HG03378 (cell line): ENCODE results near the gene PLA2G2C.
A peak's percentile ranks its signal among the peaks of the same experiment; 100 is the strongest.
"Not testable (repeated sequence)": the region's sequence is repeated elsewhere in the genome, so short reads cannot be mapped to it uniquely, and the experiment has no call there.

Source experiments
- ATAC-seq: cut with Tn5 transposase; IDR thresholded peaks from one replicate; pipeline ENCODE4 v1.9.1; 2021; ENCODE audit warnings: mild to moderate bottlenecking, moderate library complexity; ENCODE audit not compliant: unreplicated experiment

The PLA2G2C gene

DNA sequence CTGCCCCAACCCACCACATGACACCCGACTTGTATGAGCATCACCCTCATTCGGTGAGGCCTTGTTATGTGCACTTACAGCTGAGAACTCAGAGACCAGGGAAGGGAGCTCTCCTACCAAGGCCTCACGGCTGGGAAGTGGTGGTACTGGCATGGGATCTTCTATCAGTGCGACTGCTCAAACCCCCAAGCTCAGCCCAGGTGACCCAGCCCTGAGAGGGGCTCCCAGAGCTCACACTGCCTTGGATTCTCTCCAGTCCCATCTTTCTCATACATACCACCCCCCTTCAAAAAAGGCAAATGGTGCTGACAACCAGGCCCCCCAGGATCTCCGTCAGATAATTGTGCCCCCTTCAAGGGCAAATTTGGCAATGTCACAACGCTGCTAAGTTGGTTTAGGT, 48.0 kb downstream of the PLA2G2C start:
- no peak for ATAC-seq

DNA sequence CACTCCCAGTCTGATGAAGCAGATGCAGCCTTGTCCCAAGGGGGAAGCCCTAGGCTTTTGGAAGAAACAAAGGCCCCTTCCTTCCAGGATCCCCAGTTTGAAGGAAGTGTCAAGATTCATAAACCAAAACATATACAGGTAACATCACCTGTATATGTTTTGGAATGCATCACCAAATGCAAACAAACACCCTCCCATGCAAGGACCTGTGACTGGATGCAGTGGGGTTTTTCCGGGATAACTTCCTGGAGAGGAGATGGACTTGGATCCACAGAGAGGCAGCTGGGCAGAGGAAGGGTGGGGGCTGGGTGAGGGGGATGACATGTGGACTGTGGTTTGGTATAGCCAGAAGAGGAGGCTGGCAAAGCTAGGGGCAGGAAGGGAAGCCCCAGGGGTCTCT, 48.7 kb downstream of the PLA2G2C start:
- ATAC-seq: no peak

DNA sequence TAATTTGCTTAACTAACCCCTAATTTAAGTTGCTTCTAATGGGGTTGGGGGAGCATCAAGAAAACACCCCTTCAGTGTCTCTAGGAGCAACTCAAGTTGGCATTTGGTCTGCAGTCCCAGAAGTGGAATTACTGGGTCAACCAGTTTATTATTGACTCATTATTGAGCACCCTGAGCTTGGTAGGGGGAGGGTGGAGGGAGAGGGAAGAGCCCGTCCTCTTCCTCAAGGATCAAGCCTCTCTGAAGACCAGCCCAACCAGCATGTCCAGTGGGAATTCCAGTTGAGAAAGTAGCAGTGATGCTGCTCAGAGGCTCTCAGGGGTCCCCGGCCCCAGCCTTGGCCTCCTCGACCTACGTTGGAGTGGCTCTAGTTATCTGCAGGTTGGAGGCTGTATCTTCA, 49.3 kb downstream of the PLA2G2C start:
- no peak for ATAC-seq

DNA sequence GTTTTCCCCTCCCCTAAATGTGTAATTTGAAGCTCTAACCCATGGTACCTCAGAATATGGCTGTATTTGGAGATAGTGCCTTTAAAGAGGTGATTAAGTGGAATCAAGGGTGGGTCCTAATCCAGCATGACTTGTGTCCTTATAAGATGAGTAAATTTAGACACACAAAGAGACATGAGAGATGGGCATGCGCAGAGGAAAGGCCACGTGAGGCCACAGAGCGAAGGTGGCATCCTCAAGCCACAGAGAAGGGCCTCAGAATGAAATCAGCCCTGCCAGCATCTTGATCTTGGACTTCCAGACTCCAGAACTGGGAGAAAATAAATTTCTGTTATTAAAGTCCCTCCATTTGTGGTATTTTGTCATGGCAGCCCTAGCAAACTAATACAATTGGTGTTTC, 50.1 kb downstream of the PLA2G2C start:
- no peak for ATAC-seq

DNA sequence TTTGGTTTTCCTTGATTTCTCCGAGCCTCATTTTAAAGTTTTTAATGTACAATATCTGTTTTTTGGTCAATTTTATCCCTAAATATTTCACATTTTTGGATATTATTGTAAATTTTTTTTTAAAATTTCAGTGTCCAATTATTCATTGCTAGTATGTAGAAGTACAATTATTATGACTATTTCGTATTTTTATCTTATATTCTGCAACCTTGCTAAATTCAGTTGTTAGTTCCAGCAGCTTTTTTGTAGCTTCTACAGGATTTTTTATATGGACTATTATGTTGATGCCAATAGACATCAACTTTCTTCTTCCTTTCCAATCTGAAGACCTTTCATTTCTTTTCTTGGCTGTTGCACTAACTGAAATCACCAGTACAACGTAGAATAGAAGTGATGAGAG, 51.3 kb downstream of the PLA2G2C start:
- ATAC-seq: no peak

DNA sequence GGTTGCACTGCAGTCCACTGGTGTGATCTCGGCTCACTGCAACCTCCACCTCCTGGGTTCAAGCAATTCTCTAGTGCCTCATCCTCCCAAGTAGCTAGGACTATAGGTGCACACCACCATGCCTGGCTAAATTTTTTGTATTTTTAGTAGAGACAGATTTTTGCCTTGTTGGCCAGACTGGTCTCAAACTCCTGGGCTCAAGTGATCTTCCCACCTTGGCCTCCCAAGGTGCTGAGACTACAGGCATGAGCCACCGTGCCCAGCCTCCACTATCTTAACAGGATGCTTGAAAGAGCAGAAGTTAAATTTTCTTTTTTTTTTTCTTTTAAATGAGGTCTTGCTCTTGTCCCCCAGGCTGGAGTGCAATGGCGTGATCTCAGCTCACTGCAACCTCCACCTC, 55.8 kb downstream of the PLA2G2C start:
- ATAC-seq: not testable (repeated sequence)

DNA sequence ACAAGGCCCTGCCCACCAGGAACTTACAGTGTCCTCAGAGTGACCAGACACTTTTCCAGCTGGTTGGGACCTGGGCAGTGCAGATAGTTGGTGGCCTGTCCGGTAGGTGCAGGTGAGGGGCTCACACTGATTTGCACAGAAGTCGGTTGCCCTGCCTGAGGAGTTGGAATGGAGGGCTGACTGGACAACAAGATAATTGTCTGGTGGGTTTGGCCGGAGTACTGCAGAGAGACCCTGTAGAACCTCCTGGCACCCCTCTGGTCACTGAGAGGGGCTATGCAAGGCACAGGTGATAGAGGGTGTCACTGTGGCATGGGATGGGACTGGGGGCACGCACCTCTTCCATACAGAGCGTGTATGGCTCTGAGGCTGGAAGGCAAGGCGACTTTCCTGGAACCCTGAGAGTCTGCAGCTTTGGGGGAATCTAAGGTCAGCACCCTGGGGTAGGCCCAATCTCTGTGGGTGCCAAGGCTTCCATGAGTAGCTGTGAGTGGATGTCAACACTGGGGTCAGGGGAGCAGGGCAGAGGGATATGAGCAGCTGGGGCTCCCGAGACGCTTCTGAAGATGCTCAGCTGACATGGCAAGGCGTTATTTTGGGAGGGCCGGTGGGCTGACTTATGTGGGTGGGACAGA, 59.4 kb downstream of the PLA2G2C start:
- ATAC-seq: no peak

DNA sequence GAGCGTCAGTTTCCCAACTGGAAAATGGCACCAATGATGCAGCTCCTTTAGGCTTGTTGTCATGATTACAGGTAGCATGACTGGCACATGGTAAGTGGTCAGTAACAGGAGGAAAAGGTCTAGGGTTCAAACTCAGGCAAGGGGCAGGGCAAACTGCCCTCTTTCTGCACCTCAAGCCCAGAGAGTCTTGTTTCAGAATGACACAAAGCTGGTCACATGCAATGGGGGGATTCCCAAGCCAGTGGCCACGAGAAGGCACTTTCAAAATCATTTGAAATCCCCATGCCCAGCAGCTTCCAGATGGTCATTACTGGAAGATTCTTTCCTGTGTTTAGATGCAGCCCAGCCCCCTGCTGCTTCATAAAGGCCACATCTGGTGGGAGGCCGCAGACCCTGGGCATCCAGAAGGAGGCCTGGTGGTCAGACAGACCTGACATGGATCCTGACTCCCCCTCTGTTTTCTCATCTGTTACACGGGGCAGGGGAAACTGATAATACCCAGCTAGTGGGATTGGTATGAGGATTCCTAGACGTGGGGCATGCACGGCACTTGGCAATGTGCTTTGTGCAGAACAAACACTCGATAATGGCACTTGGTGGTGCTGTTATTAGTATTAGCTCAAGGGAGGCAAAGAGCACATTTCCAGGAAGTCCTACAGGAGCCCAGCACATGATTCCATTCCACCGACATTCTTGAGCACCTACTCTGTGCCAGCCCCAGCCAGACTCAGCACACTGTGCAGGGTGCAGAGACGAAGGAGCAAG, 60.1 kb downstream of the PLA2G2C start:
- peak; percentile 47 for ATAC-seq

DNA sequence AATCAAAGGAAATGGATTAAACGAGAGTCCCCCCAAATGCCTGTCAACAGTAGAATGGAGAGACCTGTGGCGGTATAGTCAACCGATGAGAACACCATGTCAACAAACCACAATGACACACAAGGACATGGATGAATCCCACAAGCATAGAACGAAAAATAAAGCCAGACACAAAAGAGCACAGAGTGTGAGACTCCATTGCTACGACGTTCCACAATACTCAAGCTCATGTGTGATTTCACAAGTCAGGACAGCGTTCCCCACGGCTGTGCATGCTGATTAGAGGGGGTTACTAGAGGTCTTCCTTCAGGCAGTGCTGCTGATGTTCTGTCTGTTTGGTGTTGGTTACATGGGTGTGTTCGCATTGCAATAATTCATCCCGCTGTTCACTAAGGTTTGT, 61.2 kb downstream of the PLA2G2C start:
- no peak for ATAC-seq

DNA sequence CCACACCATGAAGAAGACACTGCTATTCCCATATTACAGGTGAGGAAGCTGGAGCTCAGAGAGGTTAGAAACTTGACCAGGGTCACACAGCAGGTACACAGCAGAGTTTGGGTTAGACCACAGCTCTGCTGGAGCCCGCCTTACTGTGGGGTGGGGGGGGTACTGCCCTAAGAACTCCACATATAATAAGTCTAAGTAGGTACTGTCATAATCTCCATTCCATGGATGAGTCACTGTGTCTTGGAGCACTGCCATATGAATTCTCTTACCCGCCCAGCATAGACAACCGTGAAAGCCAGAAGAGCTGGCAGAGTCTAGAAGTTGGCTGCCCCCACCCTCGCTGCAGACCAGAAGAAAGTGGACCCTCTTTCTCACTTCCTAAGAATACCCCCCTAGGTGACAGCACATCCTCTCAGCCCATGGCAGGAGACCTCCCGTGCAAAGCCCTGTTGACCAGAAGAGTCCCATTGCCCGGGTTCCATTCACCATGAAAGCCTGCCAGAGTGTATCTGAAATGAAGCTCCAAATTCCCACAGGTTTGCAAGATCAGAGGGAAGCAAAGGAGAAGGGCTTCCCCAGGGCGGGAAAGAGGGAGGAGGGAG, 61.8 kb downstream of the PLA2G2C start:
- no peak for ATAC-seq

DNA sequence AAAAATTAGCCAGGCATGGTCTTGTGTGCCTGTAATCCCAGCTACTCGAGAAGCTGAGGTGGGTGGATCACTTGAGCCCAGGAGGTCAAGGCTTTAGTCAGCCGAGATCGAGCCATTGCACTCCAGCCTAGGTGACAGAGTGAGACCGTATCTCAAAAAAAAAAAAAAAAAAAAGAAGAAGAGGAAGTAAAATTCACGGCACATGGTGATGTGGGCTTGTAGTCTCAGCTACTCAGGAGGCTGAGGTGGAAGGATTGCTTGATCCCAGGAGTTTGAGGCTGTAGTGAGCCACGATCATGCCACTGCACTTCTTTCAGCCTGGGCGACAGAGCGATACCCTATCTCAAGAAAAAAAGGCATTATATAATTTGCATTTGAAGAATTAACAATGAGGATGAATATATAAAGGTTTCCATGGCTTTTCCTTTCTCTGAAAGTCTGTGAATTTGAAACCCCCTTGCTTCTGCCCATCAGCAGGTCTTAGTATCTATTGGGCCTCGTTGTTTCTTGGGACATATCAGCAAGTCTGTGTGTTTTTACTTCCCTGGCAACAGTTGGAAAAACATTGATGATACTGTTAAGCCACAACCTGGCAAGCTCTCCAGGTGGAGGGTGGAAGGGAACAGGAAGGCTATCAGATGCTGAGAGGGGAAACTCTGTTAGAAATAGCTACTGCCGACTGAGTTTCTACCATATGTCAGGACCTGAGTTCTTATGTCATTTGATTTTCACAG, 62.4 kb downstream of the PLA2G2C start:
- no peak for ATAC-seq

DNA sequence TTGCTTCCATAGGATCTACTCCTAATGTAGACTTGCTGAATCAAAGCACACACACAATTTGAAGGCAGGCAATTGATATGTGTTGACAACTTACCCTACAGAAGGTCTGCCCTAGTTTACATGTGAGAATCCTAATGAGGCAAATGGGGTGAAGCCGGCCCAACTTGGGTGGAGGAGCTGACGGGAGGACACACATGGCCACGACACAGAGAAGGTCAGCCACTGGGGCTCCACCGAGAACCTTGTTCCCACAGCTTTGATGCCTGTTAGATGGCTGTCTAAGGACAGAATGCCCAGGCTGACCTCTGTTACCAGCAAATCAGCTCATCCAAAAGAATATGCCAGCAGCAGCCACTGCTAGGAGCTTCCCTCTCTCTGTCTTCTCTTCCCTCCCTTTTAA, 65.5 kb downstream of the PLA2G2C start:
- ATAC-seq: no peak

DNA sequence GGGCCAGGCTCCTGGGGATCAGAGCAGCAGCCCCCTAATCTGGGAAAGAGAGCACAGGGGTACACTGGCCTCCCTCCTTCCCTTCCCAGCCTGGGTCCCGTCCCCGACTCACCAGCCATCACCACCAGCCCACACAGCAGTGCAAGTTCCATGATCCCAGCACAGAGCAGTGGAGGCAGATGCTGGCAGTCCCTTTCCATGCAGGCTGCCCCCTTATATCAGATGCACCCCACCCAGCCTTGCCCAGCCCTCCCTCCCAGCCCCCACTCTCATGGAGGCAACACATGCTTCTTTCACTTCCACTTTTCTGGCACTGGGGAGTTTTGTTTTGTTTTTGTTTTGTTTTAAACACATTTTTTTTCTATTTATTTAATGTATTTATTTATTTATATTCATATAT, 67.0 kb downstream of the PLA2G2C start, which contains the start of gene PLA2G2D:
Gene PLA2G2D (minus strand): TSS at position 190 of the 400 bp plus-strand sequence. CDS start 38 bp downstream, at position 152.
- ATAC-seq: no peak

DNA sequence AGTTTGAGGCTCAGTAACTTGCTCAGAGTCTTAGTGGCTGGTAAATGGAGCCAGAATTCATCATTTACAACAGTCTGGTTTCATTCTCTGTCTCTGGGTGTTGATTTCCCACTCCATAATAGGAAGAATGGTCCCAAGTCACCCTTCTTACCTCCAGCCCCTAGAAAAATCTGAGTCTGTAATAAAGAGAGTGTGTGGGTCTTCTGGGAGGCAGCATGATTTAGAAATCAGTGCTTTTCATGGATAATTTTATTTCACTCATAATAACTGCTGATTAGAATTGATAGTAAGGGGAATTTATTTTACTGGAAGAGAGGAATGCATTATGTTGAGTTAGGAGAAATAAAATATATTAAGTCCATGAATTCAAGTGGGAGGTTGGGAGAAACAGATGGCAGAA, 69.1 kb downstream of the PLA2G2C start:
- no peak for ATAC-seq

DNA sequence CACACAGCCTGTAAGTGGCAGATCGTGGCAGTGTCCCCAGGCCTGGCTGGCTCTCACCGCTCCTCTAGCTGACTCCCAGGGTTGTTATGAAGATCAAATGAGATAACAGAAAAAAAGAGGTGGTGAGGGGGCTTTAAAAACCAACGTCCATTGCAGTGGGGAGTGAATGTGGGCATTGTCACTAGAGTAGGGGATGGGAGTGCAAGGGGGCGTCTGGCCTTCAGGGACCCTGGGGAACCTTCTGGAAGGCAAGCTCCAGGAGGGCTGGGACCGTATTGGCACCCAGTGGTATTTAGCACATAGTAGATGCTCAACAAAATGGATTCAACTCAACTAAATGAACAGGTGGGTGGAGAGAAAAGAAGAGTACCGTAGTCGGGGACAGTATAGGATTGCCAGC, 70.4 kb downstream of the PLA2G2C start:
- ATAC-seq: no peak

DNA sequence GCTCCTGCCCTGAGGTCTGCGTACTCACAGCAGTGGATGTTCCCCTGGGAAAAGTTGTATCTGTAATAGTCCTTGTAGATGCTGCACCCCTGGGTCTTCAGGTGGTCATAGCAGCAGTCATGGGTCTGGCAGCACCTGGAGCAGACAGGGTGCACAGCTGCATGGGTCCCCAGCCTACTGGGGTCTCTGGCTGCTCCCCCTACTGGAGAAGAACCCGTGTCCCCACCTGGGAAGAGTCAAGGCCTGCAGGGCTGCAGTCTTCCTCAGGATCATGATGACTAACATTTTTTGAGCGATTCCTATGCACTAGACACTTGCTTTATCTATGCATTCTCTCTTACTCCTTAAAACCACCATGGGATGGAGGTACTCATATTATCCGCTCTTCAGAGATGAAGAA, 70.8 kb downstream of the PLA2G2C start:
- ATAC-seq: no peak

DNA sequence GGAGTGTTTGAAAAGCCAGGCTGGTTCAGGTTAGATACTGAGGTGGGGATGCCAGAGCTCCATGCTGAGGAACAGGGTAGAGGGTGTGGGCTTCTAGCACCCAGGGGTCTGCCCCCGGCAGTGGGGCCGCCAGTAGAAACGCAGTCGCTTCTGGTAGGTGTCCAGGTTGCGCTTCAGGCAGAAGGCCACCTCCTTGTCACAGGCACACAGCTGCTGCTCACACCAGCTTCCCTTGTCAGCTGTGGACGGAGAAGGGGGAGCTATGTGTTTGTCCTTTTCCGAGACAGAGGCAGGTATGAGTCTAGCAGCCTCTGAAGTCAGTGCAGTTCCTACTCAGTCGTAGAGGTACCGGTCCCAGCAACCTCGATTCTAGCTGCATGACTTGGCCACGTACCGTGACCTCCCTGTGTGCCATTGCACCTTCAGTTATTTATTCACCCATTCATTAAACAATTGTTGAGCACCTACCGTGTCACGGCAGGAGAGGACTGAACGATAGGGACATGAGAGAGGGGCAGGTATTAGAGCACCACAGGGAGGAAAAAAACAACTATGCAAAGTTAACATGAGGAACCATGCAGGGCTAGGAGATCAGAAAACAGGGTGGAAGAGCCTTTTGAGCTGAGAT, 72.2 kb downstream of the PLA2G2C start:
- no peak for ATAC-seq
